HepG2 (cell line): ENCODE results near the gene TELO2. TPM values are rescaled to one million over a fixed set of nuclear protein-coding genes. Genes with fewer than 3 reads are reported as not detected.

Experiments
- ATAC-seq: fragments of 200-7000 bp; cut with Tn5 transposase; 3 replicates; pipeline ENCODE4 v1.9.1; 2020; ENCODE audit warnings: mild to moderate bottlenecking, moderate library complexity
- BruUV-seq: library from RNA; stranded (reverse); fragments of 400-500 nt; replicated peaks from 2 replicates; lab custom pipeline; 2021; lab: Mats Ljungman, UMichigan
- CTCF ChIA-PET: fragments of 300-600 bp; formaldehyde crosslinking; extraction: SDS; loops from one replicate; lab custom pipeline; 2021; ENCODE audit warnings: low total read pairs, inconsistent platforms, low intra/inter-chr PET ratio; lab: Yijun Ruan, JAX
- POLR2A ChIA-PET: fragments of 350-600 bp; sonication (Branson Sonifier 250); formaldehyde crosslinking; loops from one replicate; lab custom pipeline; 2020; ENCODE audit warnings: antibody characterized with exemption, inconsistent platforms; lab: Yijun Ruan, JAX
- DNase-seq: peaks from one replicate; pipeline ENCODE4 v3.0.0-alpha.2; 2015; ENCODE audit warnings: low spot score
- FAIRE-seq: peaks from 3 replicates; lab custom pipeline; 2011; peaks lifted over from hg19 to GRCh38; lab: Jason Lieb, UNC
- H2AFZ ChIP-seq: one replicate; pipeline ENCODE4 v1.6.1; 2011; ENCODE audit warnings: low read length, inconsistent platforms
- H3K27ac ChIP-seq: fragments of 300-600 bp; 3 replicates; pipeline ENCODE4 v1.8.0; 2011; ENCODE audit warnings: mixed run types, mild to moderate bottlenecking, mixed read lengths, low read length, inconsistent platforms; ENCODE audit not compliant: insufficient read depth; ENCODE audit errors: extremely low read length
- H3K27me3 ChIP-seq, 2 experiments: fragments of 200-600 bp in 1 of 2; 2 replicates in 1 of 2; 3 replicates in 1 of 2; pipeline versions ENCODE4 v1.6.0 to v1.8.0; 2011; ENCODE audit warnings: low read length in 2 of 2, mild to moderate bottlenecking in 2 of 2, moderate library complexity in 2 of 2, inconsistent platforms in 1 of 2; ENCODE audit not compliant: insufficient read depth in 2 of 2, control insufficient read depth in 1 of 2
- H3K36me3 ChIP-seq, 2 experiments: fragments of 200-600 bp in 1 of 2; replicated peaks in 1 of 2; 2 replicates in 1 of 2; 3 replicates in 1 of 2; pipeline versions ENCODE4 v1.5.1 to v1.8.0; 2011; ENCODE audit warnings: low read length in 2 of 2, inconsistent platforms in 1 of 2; ENCODE audit not compliant: insufficient read depth in 2 of 2, control insufficient read depth in 1 of 2
- H3K4me1 ChIP-seq: 2 replicates; pipeline ENCODE4 v1.5.1; 2012; ENCODE audit warnings: low read length, inconsistent platforms; ENCODE audit not compliant: insufficient read depth
- H3K4me2 ChIP-seq: 2 replicates; pipeline ENCODE4 v1.6.0; 2011; ENCODE audit warnings: low read depth, low read length, inconsistent platforms
- H3K4me3 ChIP-seq, 3 experiments: fragments of 200-600 bp in 1 of 3; sonication (generic), shearing (Covaris generic) in 1 of 3; replicated peaks in 1 of 3; 2 replicates each; pipeline ENCODE4 v1.5.1; 2011 to 2016; ENCODE audit warnings: low read length in 3 of 3, inconsistent platforms in 2 of 3, low read depth in 2 of 3, mild to moderate bottlenecking in 2 of 3, control low read depth in 1 of 3, mixed read lengths in 1 of 3; ENCODE audit not compliant: insufficient read depth in 1 of 3
- H3K79me2 ChIP-seq: one replicate; pipeline ENCODE4 v1.6.1; 2011; ENCODE audit warnings: low read length, inconsistent platforms; ENCODE audit not compliant: insufficient read depth
- H3K9ac ChIP-seq: 2 replicates; pipeline ENCODE4 v1.6.0; 2011; ENCODE audit warnings: mild to moderate bottlenecking, low read depth, low read length, inconsistent platforms; ENCODE audit not compliant: insufficient read depth
- H3K9me3 ChIP-seq: 2 replicates; pipeline ENCODE4 v1.5.1; 2012; ENCODE audit warnings: mild to moderate bottlenecking, low read length
- H4K20me1 ChIP-seq: 2 replicates; pipeline ENCODE4 v1.6.0; 2011; ENCODE audit warnings: inconsistent platforms, mild to moderate bottlenecking, low read length, moderate library complexity; ENCODE audit not compliant: insufficient read depth
- CC2D1A ChIP-seq: sonication (generic); formaldehyde crosslinking; IDR thresholded peaks from 2 replicates; pipeline ENCODE4 v1.8.1; 2023; ENCODE audit warnings: mild to moderate bottlenecking, missing genetic modification reagents
- HCFC1 ChIP-seq: fragments of 150-350 bp; IDR thresholded peaks from 2 replicates; pipeline ENCODE4 v1.6.1; 2014; ENCODE audit warnings: low read depth, low read length
- HHEX ChIP-seq: IDR thresholded peaks from 2 replicates; pipeline ENCODE4 v1.6.1; 2016; ENCODE audit warnings: control low read depth
- NFYC ChIP-seq: IDR thresholded peaks from 2 replicates; pipeline ENCODE4 v1.6.1; 2016; ENCODE audit warnings: missing genetic modification reagents, missing compliant biosample characterization
- ZNF160 ChIP-seq: sonication (generic); formaldehyde crosslinking; IDR thresholded peaks from 2 replicates; pipeline ENCODE4 v1.8.0; 2022; ENCODE audit warnings: mild to moderate bottlenecking, inconsistent platforms, missing genetic modification reagents
- ZNF282 ChIP-seq: fragments of 450-650 bp; IDR thresholded peaks from 2 replicates; pipeline ENCODE4 v1.6.1; 2018; ENCODE audit not compliant: partially characterized antibody
- ZNF33A ChIP-seq: sonication (generic); formaldehyde crosslinking; IDR thresholded peaks from 2 replicates; pipeline ENCODE4 v1.5.1; 2020; ENCODE audit warnings: missing genetic modification reagents, mild to moderate bottlenecking, moderate library complexity, borderline replicate concordance
- ZNF672 ChIP-seq: sonication (generic); formaldehyde crosslinking; IDR thresholded peaks from 2 replicates; pipeline ENCODE4 v1.8.1; 2022; ENCODE audit warnings: missing genetic modification reagents
- ZNF724P ChIP-seq: sonication (generic); formaldehyde crosslinking; IDR thresholded peaks from 2 replicates; pipeline ENCODE4 v1.8.0; 2022; ENCODE audit warnings: missing genetic modification reagents, borderline replicate concordance
- ZNF740 ChIP-seq: sonication (generic); formaldehyde crosslinking; IDR thresholded peaks from 2 replicates; pipeline ENCODE4 v1.4.0; 2020; ENCODE audit warnings: missing genetic modification reagents
- WGBS: methylation state at CpG from one replicate; pipeline ENCODE4 v1.1.6; 2017; ENCODE audit warnings: low lambda C conversion rate; 5-methylcytosine and 5-hydroxymethylcytosine counted together
- in situ Hi-C: cut with HindIII; loops from 2 replicates; pipeline ENCODE4 v1.10.0; 2017; ENCODE audit warnings: low pct_unique_long_range_greater_than_20kb; ENCODE audit not compliant: extremely low pct_ligation_motif_present
- intact Hi-C: fragments of 100-400 bp; cut with micrococcal nuclease; formaldehyde crosslinking; loops from one replicate; pipeline ENCODE4 v1.10.0; 2022; ENCODE audit not compliant: unreplicated experiment
- polyA plus RNA-seq, 8 experiments: library from polyadenylated mRNA; depleted of rRNA in 3 of 8; stranded (reverse) in 7 of 8; unstranded in 1 of 8; fragments of >200 nt; fragmentation: Illumina TruSeq in 4 of 8; extraction: Trizol in 4 of 8; gene quantifications; 2 replicates each; pipeline versions ENCODE4 v1.2.1 to v1.2.3, GENCODE V29; 2011 to 2016; ENCODE audit warnings: low read depth in 4 of 8, missing spikeins in 1 of 8, mixed read lengths in 1 of 8; ENCODE audit not compliant: insufficient read depth in 1 of 8
- total RNA-seq, 5 experiments: library from RNA; depleted of rRNA; stranded (reverse); fragments of >200 nt; fragmentation: Illumina TruSeq; extraction: Trizol; gene quantifications; 2 replicates each; pipeline ENCODE4 v1.2.3, GENCODE V29; 2016; ENCODE audit warnings: low read depth in 1 of 5
- TF ChIP-seq, protein P1 (sequence below), 2 experiments: sonication (generic) in 1 of 2; formaldehyde crosslinking in 1 of 2; IDR thresholded peaks; 2 replicates each; pipeline versions ENCODE4 v1.4.0 to v1.6.1; 2016 to 2020; ENCODE audit warnings: borderline replicate concordance in 1 of 2, low read depth in 1 of 2, mild to moderate bottlenecking in 1 of 2, missing genetic modification reagents in 1 of 2

Gene TELO2
- total and polyA plus RNA-seq, 2 of the 13 experiments (the other 11 are each of a cell fraction or from before 2014, with no cell fraction given): 10.1 to 17.9 TPM

- Histone ChIP-seq H3K27ac (no peak overlapping the region), H3K79me2 (no peaks in the 10 kb centered on the region), H3K4me3 (no peak overlapping the region), H3K4me2 (no peak overlapping the region), H2AFZ (no peak overlapping the region), H4K20me1 (no peaks in the 10 kb centered on the region), H3K27me3 (no peaks in the 10 kb centered on the region), H3K36me3 (no peaks in the 10 kb centered on the region), H3K9ac (no peak overlapping the region), H3K4me1 (peaks cover 14% of the 10 kb centered on the region), H3K9me3 (no peaks in the 10 kb centered on the region)
- DNase-seq (no peak), FAIRE-seq (no peak), ATAC-seq (no peak)
- in situ Hi-C loops: no loop called here
- CTCF ChIA-PET: no interaction called here
- 84% methylated on average over 8 of the region's 8 CpGs for WGBS
- POLR2A ChIA-PET: no interaction called here
- intact Hi-C loops: no loop called here
- no TSS peak for BruUV-seq
- no peak for TF ChIP-seq ZNF160 (CRISPR knock-in tag)
- no peak for TF ChIP-seq ZNF672 (CRISPR knock-in tag)
- TF ChIP-seq, protein P1, sequence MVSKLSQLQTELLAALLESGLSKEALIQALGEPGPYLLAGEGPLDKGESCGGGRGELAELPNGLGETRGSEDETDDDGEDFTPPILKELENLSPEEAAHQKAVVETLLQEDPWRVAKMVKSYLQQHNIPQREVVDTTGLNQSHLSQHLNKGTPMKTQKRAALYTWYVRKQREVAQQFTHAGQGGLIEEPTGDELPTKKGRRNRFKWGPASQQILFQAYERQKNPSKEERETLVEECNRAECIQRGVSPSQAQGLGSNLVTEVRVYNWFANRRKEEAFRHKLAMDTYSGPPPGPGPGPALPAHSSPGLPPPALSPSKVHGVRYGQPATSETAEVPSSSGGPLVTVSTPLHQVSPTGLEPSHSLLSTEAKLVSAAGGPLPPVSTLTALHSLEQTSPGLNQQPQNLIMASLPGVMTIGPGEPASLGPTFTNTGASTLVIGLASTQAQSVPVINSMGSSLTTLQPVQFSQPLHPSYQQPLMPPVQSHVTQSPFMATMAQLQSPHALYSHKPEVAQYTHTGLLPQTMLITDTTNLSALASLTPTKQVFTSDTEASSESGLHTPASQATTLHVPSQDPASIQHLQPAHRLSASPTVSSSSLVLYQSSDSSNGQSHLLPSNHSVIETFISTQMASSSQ (IDR thresholded peaks at IDR 0.05; ENCODE audit: low read depth): no peak
- TF ChIP-seq, protein P1 (CRISPR knock-in tag; IDR thresholded peaks at IDR 0.05; ENCODE audit: borderline replicate concordance): no peak
- no peak for TF ChIP-seq CC2D1A (CRISPR knock-in tag)
- no peak for TF ChIP-seq HCFC1
- no peak for TF ChIP-seq ZNF33A (CRISPR knock-in tag)
- TF ChIP-seq ZNF740 (CRISPR knock-in tag): no peak
- no peak for TF ChIP-seq ZNF282
- TF ChIP-seq HHEX (CRISPR knock-in tag): no peak
- no peak for TF ChIP-seq ZNF724P
- no peak for TF ChIP-seq NFYC (CRISPR knock-in tag)
Measured at GRCh38 chr16:1540556-1540855, 47.3 kb downstream of the TELO2 start.
